IMR-90 (cell line): ENCODE results near the gene ZNF639. TPM values are rescaled to one million over a fixed set of nuclear protein-coding genes. Genes with fewer than 3 reads are reported as not detected.
A peak's percentile ranks its signal among the peaks of the same experiment; 100 is the strongest.
"Not testable (repeated sequence)": the region's sequence is repeated elsewhere in the genome, so short reads cannot be mapped to it uniquely, and the experiment has no call there.

Experiments used
- ATAC-seq: fragments of 200-7000 bp; cut with Tn5 transposase; 2 replicates; pipeline ENCODE4 v1.9.1; 2020; ENCODE audit warnings: low read depth, mild to moderate bottlenecking, moderate library complexity
- BruUV-seq: library from RNA; stranded (reverse); fragments of 400-500 nt; replicated peaks from 2 replicates; lab custom pipeline; 2021; lab: Mats Ljungman, UMichigan
- CTCF ChIA-PET: fragments of 300-600 bp; formaldehyde crosslinking; extraction: SDS; loops from one replicate; lab custom pipeline; 2021; ENCODE audit warnings: antibody characterized with exemption; lab: Yijun Ruan, JAX
- POLR2A ChIA-PET: fragments of 300-600 bp; sonication (Branson Sonifier 250); formaldehyde crosslinking; loops from one replicate; lab custom pipeline; 2022; ENCODE audit warnings: antibody characterized with exemption; ENCODE audit not compliant: unreplicated experiment; lab: Charles Lee
- DNase-seq: peaks from one replicate; pipeline ENCODE4 v3.0.0; 2013
- H2AFZ ChIP-seq: replicated peaks from 2 replicates; pipeline ENCODE3; 2013; ENCODE audit warnings: low read length, mild to moderate bottlenecking; ENCODE audit not compliant: poor library complexity
- H2AK5ac ChIP-seq: 2 replicates; pipeline ENCODE4 v1.6.1; 2013; ENCODE audit warnings: low read depth, low read length, inconsistent platforms
- H2AK9ac ChIP-seq: replicated peaks from 2 replicates; pipeline ENCODE3; 2013; ENCODE audit warnings: mild to moderate bottlenecking, low read depth, low read length, moderate library complexity; ENCODE audit not compliant: poor library complexity
- H2BK120ac ChIP-seq: 2 replicates; pipeline ENCODE4 v1.6.1; 2013; ENCODE audit warnings: low read depth, low read length, inconsistent platforms
- H2BK15ac ChIP-seq: 3 replicates; pipeline ENCODE4 v1.6.1; 2013; ENCODE audit warnings: low read depth, low read length, inconsistent platforms
- H2BK20ac ChIP-seq: 2 replicates; pipeline ENCODE4 v1.6.1; 2013; ENCODE audit warnings: low read depth, mild to moderate bottlenecking, inconsistent platforms, low read length, moderate library complexity
- H2BK5ac ChIP-seq: 2 replicates; pipeline ENCODE4 v1.6.1; 2013; ENCODE audit warnings: mild to moderate bottlenecking, low read depth, low read length, inconsistent platforms; ENCODE audit not compliant: poor library complexity, severe bottlenecking
- H3K14ac ChIP-seq: replicated peaks from 2 replicates; pipeline ENCODE4 v1.6.1; 2013; ENCODE audit warnings: low read depth, low read length, inconsistent platforms
- H3K18ac ChIP-seq: 2 replicates; pipeline ENCODE4 v1.6.1; 2013; ENCODE audit warnings: low read depth, low read length, control low read depth
- H3K23ac ChIP-seq: 2 replicates; pipeline ENCODE4 v1.6.1; 2013; ENCODE audit warnings: low read depth, low read length, inconsistent platforms
- H3K27ac ChIP-seq: 2 replicates; pipeline ENCODE4 v1.5.1; 2013; ENCODE audit warnings: mild to moderate bottlenecking, control low read depth, low read length; ENCODE audit not compliant: insufficient read depth
- H3K27me3 ChIP-seq: 2 replicates; pipeline ENCODE4 v1.6.1; 2013; ENCODE audit warnings: low read length; ENCODE audit not compliant: control insufficient read depth, insufficient read depth
- H3K36me3 ChIP-seq: 2 replicates; pipeline ENCODE4 v1.6.1; 2013; ENCODE audit warnings: low read length, mixed read lengths; ENCODE audit not compliant: control insufficient read depth, insufficient read depth
- H3K4ac ChIP-seq: 2 replicates; pipeline ENCODE4 v1.6.1; 2013; ENCODE audit warnings: low read depth, low read length, inconsistent platforms
- H3K4me1 ChIP-seq: 2 replicates; pipeline ENCODE4 v1.6.1; 2013; ENCODE audit warnings: low read length, mixed read lengths; ENCODE audit not compliant: control insufficient read depth, insufficient read depth
- H3K4me2 ChIP-seq: 2 replicates; pipeline ENCODE4 v1.6.1; 2013; ENCODE audit warnings: low read depth, mild to moderate bottlenecking, control low read depth, low read length, moderate library complexity
- H3K4me3 ChIP-seq: 2 replicates; pipeline ENCODE4 v1.5.1; 2013; ENCODE audit warnings: low read depth, mild to moderate bottlenecking, control low read depth, low read length, moderate library complexity; ENCODE audit not compliant: insufficient read depth
- H3K56ac ChIP-seq: 2 replicates; pipeline ENCODE4 v1.6.1; 2013; ENCODE audit warnings: low read length, inconsistent platforms; ENCODE audit not compliant: insufficient read depth; ENCODE audit errors: extremely low read depth
- H3K79me1 ChIP-seq, 2 experiments: 2 replicates each; pipeline ENCODE4 v1.6.1; 2013; ENCODE audit warnings: low read length in 2 of 2, inconsistent platforms in 1 of 2, low read depth in 1 of 2
- H3K9ac ChIP-seq: 2 replicates; pipeline ENCODE4 v1.6.1; 2013; ENCODE audit warnings: low read depth, low read length, control low read depth
- H3K9me1 ChIP-seq: 2 replicates; pipeline ENCODE4 v1.6.1; 2013; ENCODE audit warnings: low read length, inconsistent platforms; ENCODE audit not compliant: insufficient read depth
- H3K9me3 ChIP-seq: 2 replicates; pipeline ENCODE4 v1.6.1; 2013; ENCODE audit warnings: low read length; ENCODE audit not compliant: control insufficient read depth, insufficient read depth
- H4K20me1 ChIP-seq: 2 replicates; pipeline ENCODE4 v1.6.1; 2013; ENCODE audit warnings: low read length, inconsistent platforms; ENCODE audit not compliant: insufficient read depth
- H4K5ac ChIP-seq: 2 replicates; pipeline ENCODE4 v1.6.1; 2013; ENCODE audit warnings: mild to moderate bottlenecking, low read depth, low read length, control low read depth
- H4K8ac ChIP-seq, 2 experiments: 2 replicates each; pipeline ENCODE4 v1.6.1; 2013; ENCODE audit warnings: low read depth in 2 of 2, low read length in 2 of 2, control low read depth in 1 of 2, inconsistent platforms in 1 of 2
- H4K91ac ChIP-seq: 2 replicates; pipeline ENCODE4 v1.6.1; 2013; ENCODE audit warnings: low read depth, low read length, inconsistent platforms; ENCODE audit not compliant: insufficient read depth
- BHLHE40 ChIP-seq: fragments of 150-350 bp; IDR thresholded peaks from 2 replicates; pipeline ENCODE4 v1.6.1; 2016; ENCODE audit warnings: mild to moderate bottlenecking, low read depth, low read length
- CTCF ChIP-seq: conservative IDR thresholded peaks from 2 replicates; pipeline ENCODE4 v1.5.1; 2012; ENCODE audit warnings: mild to moderate bottlenecking, low read depth, low read length, improper control_type of control experiment
- FOS ChIP-seq: fragments of 150-350 bp; IDR thresholded peaks from 2 replicates; pipeline ENCODE4 v1.6.1; 2016; ENCODE audit warnings: low read depth, low read length
- MAZ ChIP-seq: IDR thresholded peaks from 2 replicates; pipeline ENCODE4 v1.6.1; 2012; ENCODE audit warnings: low read depth, mild to moderate bottlenecking, low read length, improper control_type of control experiment, moderate library complexity, borderline replicate concordance
- MXI1 ChIP-seq: IDR thresholded peaks from 2 replicates; pipeline ENCODE4 v1.6.1; 2012; ENCODE audit warnings: low read depth, mild to moderate bottlenecking, low read length, moderate library complexity, borderline replicate concordance
- POLR2A ChIP-seq: IDR thresholded peaks from 2 replicates; pipeline ENCODE4 v1.6.1; 2012; ENCODE audit warnings: mild to moderate bottlenecking, low read depth, low read length
- SMC3 ChIP-seq: fragments of 150-350 bp; IDR thresholded peaks from 2 replicates; pipeline ENCODE4 v1.6.1; 2016; ENCODE audit warnings: low read depth, mild to moderate bottlenecking, antibody characterized with exemption, low read length, moderate library complexity
- WGBS, 2 experiments: methylation state at CpG; one replicate each; pipeline versions ENCODE4 v1.1.5 to v1.1.7; 2013; ENCODE audit warnings: missing lambda C conversion rate in 2 of 2; ENCODE audit not compliant: insufficient read length in 1 of 2; ENCODE audit errors: extremely low coverage in 2 of 2; 5-methylcytosine and 5-hydroxymethylcytosine counted together
- dilution Hi-C: fragments of 300-500 bp; cut with HindIII; formaldehyde crosslinking; loops from one replicate; pipeline ENCODE4 v1.14.3; 2018; ENCODE audit warnings: low sequenced_read_pairs; ENCODE audit not compliant: unreplicated experiment
- in situ Hi-C: fragments of 300-500 bp; cut with MboI; formaldehyde crosslinking; loops from 3 replicates; pipeline ENCODE4 v1.14.3; 2019; ENCODE audit warnings: low sequenced_read_pairs, inconsistent platforms, mixed read lengths
- intact Hi-C: fragments of 100-400 bp; cut with micrococcal nuclease; formaldehyde crosslinking; loops from 2 replicates; pipeline ENCODE4 v1.10.0; 2022
- polyA plus RNA-seq, 3 experiments: library from polyadenylated mRNA; depleted of rRNA; stranded (reverse); fragments of >200 nt; gene quantifications; 2 replicates each; pipeline ENCODE4 v1.2.3, GENCODE V29; 2012; ENCODE audit warnings: low replicate concordance in 1 of 3
- total RNA-seq: library from RNA; depleted of rRNA; stranded (reverse); fragments of >200 nt; gene quantifications from 2 replicates; pipeline ENCODE4 v1.2.3, GENCODE V29; 2012

ZNF639 gene
- total and polyA plus RNA-seq, 2 of the 4 experiments (the other 2 are of a cell fraction) = 15.9 to 50.5 TPM

GRCh38 chr3:179322286-179323196 is at the start of gene ZNF639 (continued):
- TF ChIP-seq MXI1 (peak; percentile 73; the same call in 1 of the 2 replicates), MAZ (peak; percentile 89), SMC3 (peak; percentile 50), BHLHE40 (peak; percentile 86), CTCF (peak; percentile 90), FOS (no peak), POLR2A (peak; percentile 77)

- H4K8ac ChIP-seq, H3K4me1 ChIP-seq, H3K4ac ChIP-seq, H3K27me3 ChIP-seq, H2BK120ac ChIP-seq, POLR2A ChIA-PET, H3K23ac ChIP-seq, H3K9me1 ChIP-seq, in situ Hi-C loops, H2BK5ac ChIP-seq, H3K18ac ChIP-seq, BruUV-seq, H3K27ac ChIP-seq, H3K36me3 ChIP-seq, H3K9ac ChIP-seq, H2BK20ac ChIP-seq, H3K79me1 ChIP-seq, H2AFZ ChIP-seq, H4K91ac ChIP-seq, dilution Hi-C loops, ATAC-seq, H2AK5ac ChIP-seq, H3K4me3 ChIP-seq, H3K56ac ChIP-seq, H3K9me3 ChIP-seq, H3K4me2 ChIP-seq, H2AK9ac ChIP-seq, H4K5ac ChIP-seq, H2BK15ac ChIP-seq, DNase-seq, H4K20me1 ChIP-seq, H3K14ac ChIP-seq: not testable (repeated sequence)
- WGBS, 2 experiments = no CpG with 5 or more reads among the region's 2 CpGs
- CTCF ChIA-PET = interaction anchor here (0.6 kb wide), 2 partner anchors 42 to 429 kb away, joined by 6 to 8 read pairs; no protein-coding TSS in a partner anchor
- intact Hi-C loops = loop anchor here (10.0 kb wide), 1 partner anchor 850 kb away; no protein-coding TSS in a partner anchor
Measured at GRCh38 chr3:179274434-179274833, 48.4 kb upstream of the ZNF639 start.
